HG03196 (cell line): ENCODE data around the gene MYO1B.
"Not testable (repeated sequence)": the region's sequence is repeated elsewhere in the genome, so short reads cannot be mapped to it uniquely, and the experiment has no call there.

Source experiments
- ATAC-seq: cut with Tn5 transposase; IDR thresholded peaks from one replicate; pipeline ENCODE4 v1.9.1; 2021; ENCODE audit not compliant: unreplicated experiment

MYO1B gene

GRCh38 chr2:191441496-191442214 lies 196.5 kb downstream of the MYO1B start:
- no peak for ATAC-seq

DNA sequence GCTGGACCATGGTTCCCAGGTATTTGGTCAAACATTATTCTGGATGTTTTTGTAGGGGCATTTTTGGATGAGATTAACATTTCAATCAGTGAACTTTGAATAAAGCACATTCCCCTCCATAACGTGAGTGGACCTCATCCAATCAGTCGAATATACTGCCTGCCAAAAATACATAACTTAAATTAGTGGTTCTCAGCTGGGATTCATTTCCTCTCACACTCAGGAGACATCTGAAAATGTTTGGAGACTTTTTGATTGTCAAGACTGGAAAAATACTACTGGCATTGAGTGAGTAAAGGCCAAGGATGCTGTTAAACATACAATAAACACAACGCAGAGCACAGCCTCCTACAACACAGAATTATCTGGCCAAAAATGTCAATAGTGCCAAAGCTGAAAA lies 198.2 kb downstream of the MYO1B start:
- no peak for ATAC-seq

DNA sequence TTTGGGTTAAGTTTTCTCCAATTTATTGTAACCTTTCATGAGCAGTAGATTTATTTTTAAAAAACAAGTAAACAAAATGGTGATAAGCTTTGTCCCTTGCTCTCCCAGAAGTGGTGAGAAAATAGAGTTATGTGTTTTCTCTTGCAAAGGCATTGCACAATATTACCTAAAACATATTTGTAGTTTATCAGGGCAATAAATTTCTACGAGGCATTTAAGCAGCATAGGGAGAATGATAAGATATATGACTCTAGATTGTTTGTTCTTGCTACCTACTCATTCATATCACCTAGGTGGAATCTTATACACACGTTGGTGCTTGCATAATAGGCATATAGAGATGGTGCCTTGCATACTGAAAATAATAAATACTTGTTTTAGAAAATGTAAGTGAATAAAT lies 201.7 kb downstream of the MYO1B start:
- no peak for ATAC-seq

DNA sequence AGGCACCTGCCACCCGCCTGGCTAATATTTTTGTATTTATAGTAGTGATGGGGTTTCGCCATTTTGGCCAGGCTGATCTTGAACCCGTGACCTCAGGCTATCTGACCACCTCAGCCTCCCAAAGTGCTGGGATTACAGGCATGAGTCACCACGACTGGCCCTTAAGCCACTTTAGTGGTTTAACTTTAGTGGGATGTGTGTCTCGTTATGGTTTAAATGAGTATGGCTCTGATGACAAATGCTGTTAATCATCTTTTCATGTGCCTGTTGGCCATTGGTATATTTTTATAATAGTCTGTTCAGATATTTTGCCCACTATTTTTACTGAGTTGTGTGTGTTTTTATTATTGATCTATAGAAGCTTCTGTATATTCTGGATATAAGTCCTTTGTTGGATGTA lies 205.9 kb downstream of the MYO1B start:
- ATAC-seq: no peak

- no peak for ATAC-seq
Observed at GRCh38 chr2:191452065-191452464, 206.9 kb downstream of the MYO1B start.

DNA sequence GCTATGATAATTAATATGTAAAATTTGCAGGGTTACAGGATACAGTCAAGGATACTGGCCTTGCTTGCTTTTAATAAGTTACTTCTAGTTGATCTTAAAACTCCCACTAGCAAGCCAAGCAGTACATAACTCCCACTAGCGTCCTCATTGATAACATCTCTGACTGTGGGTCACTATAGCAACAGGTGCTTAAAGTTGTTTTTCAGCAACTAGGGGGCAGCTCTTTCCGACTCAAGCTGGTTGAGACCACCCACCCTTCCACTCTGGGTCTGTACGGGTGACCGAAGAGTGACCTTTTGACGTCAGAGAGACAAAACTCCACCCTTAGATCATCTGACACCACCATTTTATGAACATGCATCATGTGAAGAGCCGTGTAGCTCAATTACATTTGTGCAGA lies 208.6 kb downstream of the MYO1B start:
- no peak for ATAC-seq

GRCh38 chr2:191456506-191456905 lies 211.3 kb downstream of the MYO1B start:
- ATAC-seq: not testable (repeated sequence)

- ATAC-seq: no peak
Observed at GRCh38 chr2:191459158-191459557, 214.0 kb downstream of the MYO1B start.

- no peak for ATAC-seq
Observed at GRCh38 chr2:191462370-191462769, 217.2 kb downstream of the MYO1B start.

- ATAC-seq: no peak
Observed at GRCh38 chr2:191463790-191464189, 218.6 kb downstream of the MYO1B start.

- no peak for ATAC-seq
Observed at GRCh38 chr2:191465766-191466420, 220.7 kb downstream of the MYO1B start.

- no peak for ATAC-seq
Observed at GRCh38 chr2:191467113-191467512, 221.9 kb downstream of the MYO1B start.

GRCh38 chr2:191470306-191470705 lies 225.1 kb downstream of the MYO1B start:
- ATAC-seq: no peak

DNA sequence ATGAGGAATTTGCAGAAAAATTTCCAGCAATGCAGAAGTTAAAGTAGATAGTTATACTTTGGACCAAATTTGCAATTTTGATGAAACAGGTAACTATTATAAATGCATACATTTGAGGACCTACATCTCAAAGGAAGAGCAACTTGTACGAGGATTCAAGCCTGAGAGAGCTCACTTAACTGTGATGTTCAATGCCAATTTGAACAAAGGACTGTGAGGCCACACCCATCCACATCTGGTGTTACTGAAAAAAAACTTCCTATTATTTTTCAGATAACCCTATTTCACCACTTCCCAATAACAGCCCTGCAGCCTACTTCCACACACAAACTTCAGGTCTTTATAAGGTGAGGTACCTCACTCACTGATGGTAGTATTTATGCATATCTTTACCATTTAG lies 229.3 kb downstream of the MYO1B start:
- no peak for ATAC-seq
